Measurements from ENCODE around the gene LPIN3. TPM values are rescaled to one million over a fixed set of nuclear protein-coding genes. Genes with fewer than 3 reads are reported as not detected.

Gene LPIN3
- total and polyA plus RNA-seq, 2 of the 8 experiments (the other 6 are each of a cell fraction or from before 2014, with no cell fraction given): 3.7 to 3.9 TPM

- TF ChIP-seq KDM1A (IDR thresholded peaks at IDR 0.05; ENCODE audit: borderline replicate concordance, low read length) (no peak), EZH2 (IDR thresholded peaks at IDR 0.05; ENCODE audit: low read depth, low read length, severe bottlenecking) (no peak), CHD2 (IDR thresholded peaks at IDR 0.05; ENCODE audit: low read length) (no peak)
Observed at GRCh38 chr20:41327178-41327577, 13.4 kb upstream of the LPIN3 start (continued).

Data from H1 (cell line).